ENCODE measurements around the gene LRRC61. TPM values are rescaled to one million over a fixed set of nuclear protein-coding genes. Genes with fewer than 3 reads are reported as not detected.
"Not testable (repeated sequence)": the region's sequence is repeated elsewhere in the genome, so short reads cannot be mapped to it uniquely, and the experiment has no call there.

LRRC61 gene
- total RNA-seq, result 1.7 and 2.4 TPM in 2 replicates

GRCh38 chr7:150322833-150323681, at the start of gene LRRC61, which contains the start of gene ACTR3C:
LRRC61 (plus strand) TSS chr7:150323355; CDS start chr7:150336862, 13,507 bp downstream.
ACTR3C (minus strand) TSS chr7:150323545; CDS start chr7:150295296, 28,249 bp downstream.
- DNase-seq (ENCODE audit: extremely low read depth, low read depth, low spot score), result no peak

- DNase-seq (ENCODE audit: extremely low read depth, low read depth, low spot score), result not testable (repeated sequence)
Observed at GRCh38 chr7:150276132-150276695, 46.9 kb upstream of the LRRC61 start.

- DNase-seq (ENCODE audit: extremely low read depth, low read depth, low spot score), result not testable (repeated sequence)
Observed at GRCh38 chr7:150278383-150278782, 44.8 kb upstream of the LRRC61 start.

GRCh38 chr7:150281681-150282403, 41.3 kb upstream of the LRRC61 start:
- DNase-seq (ENCODE audit: extremely low read depth, low read depth, low spot score), result not testable (repeated sequence)

- not testable (repeated sequence) for DNase-seq (ENCODE audit: extremely low read depth, low read depth, low spot score)
Observed at GRCh38 chr7:150283111-150283510, 40.0 kb upstream of the LRRC61 start.

- not testable (repeated sequence) for DNase-seq (ENCODE audit: extremely low read depth, low read depth, low spot score)
Observed at GRCh38 chr7:150283608-150284007, 39.5 kb upstream of the LRRC61 start.

GRCh38 chr7:150285849-150286754, 37.1 kb upstream of the LRRC61 start:
- not testable (repeated sequence) for DNase-seq (ENCODE audit: extremely low read depth, low read depth, low spot score)

- DNase-seq (ENCODE audit: extremely low read depth, low read depth, low spot score), result not testable (repeated sequence)
Observed at GRCh38 chr7:150287815-150288214, 35.3 kb upstream of the LRRC61 start.

- DNase-seq (ENCODE audit: extremely low read depth, low read depth, low spot score), result not testable (repeated sequence)
Observed at GRCh38 chr7:150288816-150289215, 34.3 kb upstream of the LRRC61 start.

- not testable (repeated sequence) for DNase-seq (ENCODE audit: extremely low read depth, low read depth, low spot score)
Observed at GRCh38 chr7:150290317-150290716, 32.8 kb upstream of the LRRC61 start.

GRCh38 chr7:150295027-150295426, 28.1 kb upstream of the LRRC61 start:
- not testable (repeated sequence) for DNase-seq (ENCODE audit: extremely low read depth, low read depth, low spot score)

- not testable (repeated sequence) for DNase-seq (ENCODE audit: extremely low read depth, low read depth, low spot score)
Observed at GRCh38 chr7:150295614-150296013, 27.5 kb upstream of the LRRC61 start.

GRCh38 chr7:150296802-150297201, 26.4 kb upstream of the LRRC61 start:
- not testable (repeated sequence) for DNase-seq (ENCODE audit: extremely low read depth, low read depth, low spot score)

- not testable (repeated sequence) for DNase-seq (ENCODE audit: extremely low read depth, low read depth, low spot score)
Observed at GRCh38 chr7:150297978-150298377, 25.2 kb upstream of the LRRC61 start.

- not testable (repeated sequence) for DNase-seq (ENCODE audit: extremely low read depth, low read depth, low spot score)
Observed at GRCh38 chr7:150302908-150303310, 20.2 kb upstream of the LRRC61 start.

- DNase-seq (ENCODE audit: extremely low read depth, low read depth, low spot score), result not testable (repeated sequence)
Observed at GRCh38 chr7:150304499-150305258, 18.5 kb upstream of the LRRC61 start.

GRCh38 chr7:150305259-150305902, 17.8 kb upstream of the LRRC61 start:
- DNase-seq (ENCODE audit: extremely low read depth, low read depth, low spot score), result not testable (repeated sequence)

GRCh38 chr7:150305903-150306284, 17.3 kb upstream of the LRRC61 start:
- not testable (repeated sequence) for DNase-seq (ENCODE audit: extremely low read depth, low read depth, low spot score)

GRCh38 chr7:150306377-150306776, 16.8 kb upstream of the LRRC61 start:
- not testable (repeated sequence) for DNase-seq (ENCODE audit: extremely low read depth, low read depth, low spot score)

Measured in glomerular endothelial cell (primary cell).